Midbrain (tissue), 1 donor: Measurements from ENCODE around the gene ALOX5.
"Not testable (repeated sequence)": the region's sequence is repeated elsewhere in the genome, so short reads cannot be mapped to it uniquely, and the experiment has no call there.

Experiments used
- DNase-seq: peaks from one replicate; lab custom pipeline; 2025; lab: John Stamatoyannopoulos, UW

The ALOX5 gene

GRCh38 chr10:45373576-45374349, at the start of gene ALOX5:
Gene ALOX5 (plus strand): TSS chr10:45374216. CDS start chr10:45374280, 64 bp downstream.
- DNase-seq, result no peak

DNA sequence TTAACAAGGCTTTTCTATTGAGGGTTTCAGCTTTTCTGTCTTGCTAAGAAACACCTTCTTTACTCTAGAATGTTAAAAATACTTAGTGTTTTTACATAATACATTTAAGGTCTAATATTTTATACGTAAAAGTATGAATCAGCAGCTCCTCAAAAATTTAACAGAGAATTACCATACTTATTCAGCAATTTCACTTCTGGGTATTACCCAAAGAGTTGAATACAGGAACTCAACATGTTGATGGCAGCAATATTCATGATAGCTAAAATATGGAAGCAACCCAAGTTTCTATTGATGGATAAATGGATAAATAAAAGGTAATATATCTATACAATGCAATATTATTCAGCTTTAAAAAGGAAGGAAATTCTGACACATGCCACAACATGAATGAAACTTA, 48.9 kb upstream of the ALOX5 start:
- DNase-seq, result no peak

GRCh38 chr10:45326864-45327263, 47.2 kb upstream of the ALOX5 start:
- DNase-seq, result not testable (repeated sequence)

GRCh38 chr10:45331824-45332223, 42.2 kb upstream of the ALOX5 start:
- not testable (repeated sequence) for DNase-seq

DNA sequence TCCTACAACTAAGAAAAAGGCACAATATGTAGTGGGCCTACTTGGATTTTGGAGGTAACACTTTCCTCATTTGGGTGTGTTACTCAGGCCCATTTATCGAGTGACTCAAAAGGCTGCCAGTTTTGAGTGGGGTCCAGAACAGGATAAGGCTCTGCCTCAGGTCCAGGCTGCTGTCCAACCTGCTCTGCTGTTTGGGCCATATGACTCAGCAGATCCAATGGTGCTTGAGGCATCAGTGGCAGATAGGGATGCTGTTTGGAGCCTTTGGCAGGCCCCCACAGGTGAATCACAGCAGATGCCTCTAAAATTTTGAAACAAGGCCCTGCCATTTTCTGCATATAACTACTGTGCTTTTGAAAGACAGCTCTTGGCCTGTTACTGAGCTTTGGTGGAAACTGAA, 34.1 kb upstream of the ALOX5 start:
- DNase-seq, result no peak

GRCh38 chr10:45340420-45340819, 33.6 kb upstream of the ALOX5 start:
- not testable (repeated sequence) for DNase-seq

GRCh38 chr10:45346652-45347335, 27.2 kb upstream of the ALOX5 start:
- DNase-seq, result not testable (repeated sequence)

- not testable (repeated sequence) for DNase-seq
Measured at GRCh38 chr10:45347464-45347863, 26.6 kb upstream of the ALOX5 start.

GRCh38 chr10:45348196-45348765, 25.7 kb upstream of the ALOX5 start:
- not testable (repeated sequence) for DNase-seq

- DNase-seq, result no peak
Measured at GRCh38 chr10:45353186-45353585, 20.8 kb upstream of the ALOX5 start.

DNA sequence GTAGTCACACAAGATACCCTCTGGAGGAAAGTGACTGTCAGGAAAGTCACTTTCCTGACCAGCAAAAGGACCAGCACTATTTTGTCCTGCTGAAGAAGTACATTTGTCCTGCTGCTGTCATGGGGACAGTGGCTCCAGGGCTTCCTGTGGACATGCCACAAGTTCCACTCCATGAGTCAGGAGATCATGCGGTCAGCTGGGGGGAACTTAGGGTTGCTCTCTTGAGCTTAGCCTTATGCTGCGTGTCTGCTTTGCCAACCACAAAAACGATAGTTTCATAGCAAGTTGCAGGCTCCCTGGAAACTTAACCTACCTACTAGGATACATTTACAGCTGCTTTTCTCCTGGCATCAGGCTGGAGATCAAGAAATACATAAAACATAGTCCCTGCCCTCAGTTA, 19.8 kb upstream of the ALOX5 start:
- no peak for DNase-seq

DNA sequence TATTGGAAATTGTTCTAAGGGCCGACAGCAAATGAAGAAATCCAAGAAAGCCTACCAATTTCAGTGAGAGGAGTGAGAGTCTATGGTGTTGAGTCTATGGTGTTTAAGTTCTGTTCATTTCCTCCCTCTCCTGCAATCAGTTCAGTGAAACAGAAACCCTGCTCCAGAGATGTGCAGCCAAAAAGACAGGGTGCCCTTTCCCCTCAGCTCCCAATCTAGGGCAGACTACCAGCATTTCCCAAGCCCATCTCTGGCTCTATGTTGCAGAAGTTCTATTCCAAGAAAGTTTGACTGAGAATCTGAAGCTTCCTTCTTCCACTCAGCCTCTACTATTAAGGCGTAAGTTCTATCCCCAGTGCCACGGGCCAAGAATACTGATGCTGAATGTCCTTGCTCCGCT, 18.5 kb upstream of the ALOX5 start:
- no peak for DNase-seq

DNA sequence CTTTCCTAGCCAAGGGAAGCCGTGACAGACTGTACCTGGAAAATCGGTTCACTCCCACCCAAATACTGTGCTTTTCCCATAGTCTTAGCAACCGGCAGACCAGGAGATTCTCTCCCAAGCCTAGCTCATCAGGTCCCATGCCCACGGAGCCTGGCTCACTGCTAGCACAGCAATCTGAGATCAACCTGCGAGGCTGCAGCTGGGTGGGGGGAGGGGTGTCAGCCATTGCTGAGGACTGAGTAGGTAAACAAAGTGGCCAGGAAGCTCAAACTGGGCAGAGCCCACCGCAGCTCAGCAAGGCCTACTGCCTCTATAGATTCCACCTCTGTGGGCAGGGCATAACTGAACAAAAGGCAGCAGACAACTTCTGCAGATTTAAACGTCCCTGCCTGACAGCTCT, 15.1 kb upstream of the ALOX5 start:
- not testable (repeated sequence) for DNase-seq

DNA sequence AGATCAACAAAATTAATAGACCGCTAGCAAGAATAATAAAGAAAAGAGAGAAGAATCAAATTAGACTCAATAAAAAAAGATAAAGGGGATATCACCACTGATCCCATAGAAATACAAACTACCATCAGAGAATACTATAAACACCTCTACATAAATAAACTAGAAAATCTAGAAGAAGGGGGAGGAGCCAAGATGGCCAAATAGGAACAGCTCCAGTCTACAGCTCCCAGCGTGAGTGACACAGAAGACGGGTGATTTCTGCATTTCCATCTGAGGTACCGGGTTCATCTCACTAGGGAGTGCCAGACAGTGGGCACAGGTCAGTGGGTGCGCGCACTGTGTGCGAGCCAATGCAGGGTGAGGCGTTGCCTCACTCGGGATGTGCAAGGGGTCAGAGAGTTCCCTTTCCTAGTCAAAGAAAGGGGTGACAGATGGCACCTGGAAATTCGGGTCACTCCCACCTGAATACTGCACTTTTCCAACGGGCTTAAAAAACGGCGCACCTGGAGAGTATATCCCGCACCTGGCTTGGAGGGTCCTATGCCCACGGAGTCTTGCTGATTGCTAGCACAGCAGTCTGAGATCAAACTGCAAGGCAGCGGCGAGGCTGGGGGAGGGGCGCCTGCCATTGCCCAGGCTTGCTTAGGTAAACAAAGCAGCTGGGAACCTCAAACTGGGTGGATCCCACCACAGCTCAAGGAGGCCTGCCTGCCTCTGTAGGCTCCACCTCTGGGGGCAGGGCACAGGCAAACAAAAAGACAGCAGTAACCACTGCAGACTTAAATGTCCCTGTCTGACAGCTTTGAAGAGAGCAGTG, 11.8 kb upstream of the ALOX5 start:
- DNase-seq, result not testable (repeated sequence)

DNA sequence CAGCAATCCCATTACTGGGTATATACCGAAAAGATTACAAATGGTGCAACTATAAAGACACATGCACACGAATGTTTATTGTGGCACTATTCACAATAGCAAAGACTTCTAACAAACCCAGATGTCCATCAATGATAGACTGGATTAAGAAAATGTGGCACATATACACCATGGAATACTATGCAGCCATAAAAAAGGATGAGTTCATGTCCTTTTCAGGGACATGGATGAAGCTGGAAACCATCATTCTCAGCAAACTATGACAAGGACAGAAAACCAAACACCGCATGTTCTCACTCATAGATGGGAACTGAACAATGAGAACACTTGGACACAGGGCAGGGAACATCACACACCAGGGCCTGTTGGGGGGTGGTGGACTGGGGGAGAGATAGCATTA, 6.4 kb upstream of the ALOX5 start:
- DNase-seq, result not testable (repeated sequence)

- no peak for DNase-seq
Measured at GRCh38 chr10:45368181-45368580, 5.8 kb upstream of the ALOX5 start.

- no peak for DNase-seq
Measured at GRCh38 chr10:45370202-45370955, 3.6 kb upstream of the ALOX5 start.

- no peak for DNase-seq
Measured at GRCh38 chr10:45371560-45371959, 2.5 kb upstream of the ALOX5 start.

GRCh38 chr10:45372251-45372951, 1.6 kb upstream of the ALOX5 start:
- no peak for DNase-seq

DNA sequence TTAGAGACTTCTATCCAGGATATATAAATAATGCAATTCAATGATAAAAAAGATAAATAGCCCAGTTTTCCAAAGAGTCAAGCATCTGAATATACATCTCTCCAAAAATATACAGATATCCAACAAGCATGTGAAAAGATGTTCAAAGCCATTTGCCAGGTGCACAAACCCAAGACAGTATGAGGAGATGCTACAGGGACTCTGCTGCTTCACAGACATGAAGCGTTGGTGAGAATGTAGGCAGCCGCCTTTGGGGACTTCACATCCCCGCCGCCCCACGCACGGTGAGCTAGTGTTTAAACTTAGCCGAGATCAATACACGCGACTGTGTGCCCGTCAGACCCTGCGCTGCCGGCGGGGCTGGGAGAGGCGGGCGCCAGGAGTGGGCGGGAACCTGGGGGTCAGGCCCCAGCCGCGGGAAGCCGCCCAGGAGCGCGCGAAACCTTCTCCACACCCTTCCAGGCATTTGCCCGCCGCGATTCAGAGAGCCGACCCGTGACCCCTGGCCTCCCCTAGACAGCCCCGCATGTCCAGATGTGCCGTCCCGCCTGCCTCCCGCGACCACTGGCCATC, 927 bp upstream of the ALOX5 start:
- no peak for DNase-seq
